HG02943 (cell line): Measurements from ENCODE around the gene SCGB3A2.
"Not testable (repeated sequence)": the region's sequence is repeated elsewhere in the genome, so short reads cannot be mapped to it uniquely, and the experiment has no call there.

Experiments used
- ATAC-seq: cut with Tn5 transposase; IDR thresholded peaks from one replicate; pipeline ENCODE4 v1.9.1; 2021; ENCODE audit warnings: mild to moderate bottlenecking, low read depth, moderate library complexity; ENCODE audit not compliant: unreplicated experiment

Gene SCGB3A2

GRCh38 chr5:147860641-147861025, 17.9 kb upstream of the SCGB3A2 start:
- ATAC-seq = no peak

DNA sequence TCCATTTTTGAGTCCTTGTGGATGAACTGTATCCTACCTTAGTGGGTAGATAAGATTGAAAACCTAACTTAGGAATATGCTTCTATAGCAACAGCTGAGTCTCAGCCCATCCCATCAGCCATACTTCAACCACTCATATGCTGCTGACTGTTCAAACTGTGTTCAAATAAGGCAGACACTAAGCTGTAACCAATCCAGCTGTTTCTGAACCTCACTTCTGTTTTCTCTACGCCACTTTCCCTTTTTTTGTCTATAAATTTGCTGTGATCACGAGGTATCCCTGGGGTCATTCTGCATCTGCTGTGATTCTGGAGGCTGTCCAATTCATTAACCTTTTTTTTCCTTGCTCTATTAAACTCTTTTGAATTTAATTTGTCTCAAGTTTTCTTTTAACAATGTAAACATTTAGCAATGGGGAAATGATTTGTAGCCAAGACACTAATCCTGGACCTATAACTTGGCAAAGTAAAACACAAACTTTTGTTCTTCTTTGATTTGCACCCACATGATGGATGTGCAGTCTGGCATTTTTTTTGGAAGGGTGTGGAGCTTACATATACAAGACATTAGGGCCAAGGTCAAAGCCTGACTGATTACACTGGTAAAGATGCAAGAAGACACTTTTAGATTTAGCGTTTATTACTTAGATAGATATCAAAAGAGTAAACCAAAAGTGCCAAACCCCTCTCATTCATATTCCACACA, 14.9 kb upstream of the SCGB3A2 start:
- no peak for ATAC-seq

DNA sequence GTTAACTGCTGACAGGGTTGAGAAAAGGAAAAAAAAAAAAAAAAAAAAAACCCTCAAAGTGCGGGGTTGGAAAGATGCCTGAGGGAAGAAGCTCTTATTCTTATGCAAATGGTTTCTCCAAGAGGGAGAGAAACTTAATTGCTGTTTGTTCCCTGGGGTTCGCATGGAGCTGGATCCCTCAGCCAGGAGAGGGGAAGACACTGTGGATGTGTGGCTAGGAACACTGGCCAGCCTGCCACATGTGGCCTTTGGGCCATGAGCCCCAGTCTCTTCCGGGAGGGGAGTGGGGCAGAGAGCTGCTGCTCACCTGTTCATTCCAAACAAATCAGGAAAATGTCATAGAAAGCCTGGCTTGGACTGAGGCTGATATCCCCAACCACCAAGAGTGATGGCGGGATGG, 9.4 kb upstream of the SCGB3A2 start:
- ATAC-seq = no peak

DNA sequence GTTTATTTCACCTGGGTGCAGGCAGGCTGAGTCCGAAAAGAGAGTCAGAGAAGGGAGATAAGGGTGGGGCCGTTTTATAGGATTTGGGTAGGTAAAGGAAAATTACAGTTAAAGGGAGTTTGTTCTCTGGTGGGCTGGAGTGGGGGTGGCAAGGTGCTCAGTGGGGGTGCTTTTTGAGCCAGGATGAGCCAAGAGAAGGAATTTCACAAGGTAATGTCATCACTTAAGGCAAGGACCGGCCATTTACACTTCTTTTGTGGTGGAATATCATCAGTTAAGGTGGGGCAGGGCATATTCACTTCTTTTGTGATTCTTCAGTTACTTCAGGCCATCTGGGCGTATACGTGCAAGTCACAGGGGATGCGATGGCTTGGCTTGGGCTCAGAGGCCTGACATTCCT, 8.6 kb upstream of the SCGB3A2 start:
- ATAC-seq = not testable (repeated sequence)

GRCh38 chr5:147871980-147872549, 6.4 kb upstream of the SCGB3A2 start:
- not testable (repeated sequence) for ATAC-seq

DNA sequence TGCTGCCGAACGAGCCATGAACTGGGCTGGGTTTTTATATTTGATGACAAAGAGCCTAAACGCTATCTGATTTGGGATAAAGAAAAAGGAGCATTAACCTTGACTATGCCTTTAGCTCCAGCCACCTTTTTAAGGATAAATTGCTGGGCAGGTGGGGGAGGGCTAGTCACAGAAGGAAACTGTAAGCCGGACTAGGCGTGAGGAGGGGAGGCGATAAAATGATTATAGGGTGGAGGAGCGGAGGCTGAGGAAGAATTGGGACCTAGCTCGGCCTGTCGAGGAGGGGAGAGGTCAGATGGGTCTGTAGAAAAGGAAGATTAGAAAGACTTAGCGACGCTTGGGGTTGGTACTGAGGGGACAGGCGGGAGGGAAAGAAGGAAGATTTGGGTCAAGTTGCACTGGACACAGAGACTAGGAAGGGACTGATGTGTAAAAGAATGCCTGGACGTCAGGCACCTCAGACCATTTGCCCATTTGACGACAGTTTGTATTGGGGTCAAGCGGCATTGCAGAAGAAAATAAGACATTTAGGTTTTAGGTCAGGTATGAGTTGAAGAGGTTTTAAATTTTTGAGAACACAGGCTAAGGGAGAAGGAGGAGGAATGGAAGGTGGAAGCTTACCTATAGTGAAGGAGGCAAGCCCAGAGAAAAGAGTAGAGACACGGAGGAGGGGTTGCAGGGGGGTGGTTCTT, 5.6 kb upstream of the SCGB3A2 start:
- not testable (repeated sequence) for ATAC-seq

- not testable (repeated sequence) for ATAC-seq
Observed at GRCh38 chr5:147874118-147874875, 4.2 kb upstream of the SCGB3A2 start.

GRCh38 chr5:147874910-147875367, 3.6 kb upstream of the SCGB3A2 start:
- ATAC-seq = no peak

- ATAC-seq = no peak
Observed at GRCh38 chr5:147876141-147876540, 2.4 kb upstream of the SCGB3A2 start.

GRCh38 chr5:147876626-147877025, 1.9 kb upstream of the SCGB3A2 start:
- no peak for ATAC-seq

GRCh38 chr5:147879784-147880183, 1.3 kb downstream of the SCGB3A2 start:
- ATAC-seq = no peak

DNA sequence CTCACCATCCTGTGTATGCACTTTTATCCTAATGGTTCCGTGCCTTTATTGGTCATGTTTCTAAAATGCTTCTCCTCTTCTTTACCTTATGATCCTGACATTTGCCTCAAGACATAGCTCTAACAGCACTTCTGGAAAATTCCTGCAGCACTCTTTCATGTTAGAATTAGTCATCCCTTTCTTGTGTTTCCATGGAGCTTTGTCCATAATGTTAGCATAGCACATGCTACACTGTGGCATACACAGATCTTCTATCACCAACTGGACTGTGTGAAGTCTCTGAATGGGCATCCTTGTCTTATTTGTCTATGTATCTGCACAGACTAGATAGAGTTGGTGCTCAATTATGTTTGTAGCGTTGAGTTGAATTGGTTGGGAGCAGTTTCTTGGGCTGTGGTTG, 2.0 kb downstream of the SCGB3A2 start:
- ATAC-seq = no peak

GRCh38 chr5:147882586-147883313, 4.2 kb downstream of the SCGB3A2 start:
- ATAC-seq = no peak

GRCh38 chr5:147887026-147887627, 8.6 kb downstream of the SCGB3A2 start:
- ATAC-seq = no peak

- ATAC-seq = no peak
Observed at GRCh38 chr5:147887930-147888329, 9.4 kb downstream of the SCGB3A2 start.

GRCh38 chr5:147892696-147893296, 14.3 kb downstream of the SCGB3A2 start:
- ATAC-seq = no peak

GRCh38 chr5:147893820-147894219, 15.3 kb downstream of the SCGB3A2 start:
- ATAC-seq = no peak

DNA sequence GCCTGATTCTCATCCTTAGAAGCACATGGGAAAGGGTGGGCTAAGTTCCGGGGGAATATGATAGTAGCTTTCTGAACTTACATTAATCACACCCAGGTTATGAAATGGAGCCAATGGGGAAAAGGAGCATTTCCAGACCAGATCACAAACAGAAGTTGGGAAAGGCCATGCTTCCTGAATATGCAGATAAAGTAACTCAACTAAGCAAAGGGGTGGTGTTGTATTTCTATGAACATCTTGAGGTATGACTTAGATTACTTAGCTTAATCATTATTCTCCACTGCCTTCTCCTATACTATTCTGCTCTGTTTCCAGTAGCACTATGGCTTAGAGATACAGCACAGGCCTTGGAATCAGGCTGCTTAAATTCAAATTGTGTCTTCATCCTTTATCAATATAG, 17.4 kb downstream of the SCGB3A2 start:
- ATAC-seq = no peak

GRCh38 chr5:147898875-147899401, 20.4 kb downstream of the SCGB3A2 start:
- ATAC-seq = no peak
